OCI-LY1 (cell line): Measurements from ENCODE around the gene SOWAHD.

Source experiments
- H2AFZ ChIP-seq: fragments of 200-600 bp; sonication (generic), shearing (Covaris generic); 2 replicates; pipeline ENCODE4 v1.6.0; 2014; ENCODE audit warnings: antibody characterized with exemption, mild to moderate bottlenecking, low read length
- H3F3A ChIP-seq: fragments of 200-600 bp; sonication (generic), shearing (Covaris generic); 2 replicates; pipeline ENCODE4 v1.6.0; 2014; ENCODE audit warnings: mild to moderate bottlenecking, antibody characterized with exemption, low read length, moderate library complexity; ENCODE audit not compliant: insufficient read depth
- H3K27ac ChIP-seq: fragments of 200-600 bp; sonication (generic); 2 replicates; pipeline ENCODE4 v1.5.1; 2014; ENCODE audit warnings: low read length, mixed run types, mild to moderate bottlenecking, low read depth; ENCODE audit not compliant: poor library complexity, severe bottlenecking
- H3K27me3 ChIP-seq: fragments of 200-600 bp; sonication (generic); 2 replicates; pipeline ENCODE4 v1.6.0; 2014; ENCODE audit warnings: antibody characterized with exemption, mild to moderate bottlenecking, low read length, moderate library complexity; ENCODE audit not compliant: insufficient read depth
- H3K36me3 ChIP-seq: fragments of 200-600 bp; sonication (generic); 2 replicates; pipeline ENCODE4 v1.6.1; 2014; ENCODE audit warnings: mild to moderate bottlenecking, antibody characterized with exemption, low read length, moderate library complexity, mixed read lengths; ENCODE audit not compliant: insufficient read depth
- H3K4me1 ChIP-seq: fragments of 200-600 bp; sonication (generic); 2 replicates; pipeline ENCODE4 v1.5.1; 2014; ENCODE audit warnings: mild to moderate bottlenecking, low read length, moderate library complexity; ENCODE audit not compliant: insufficient read depth, severe bottlenecking
- H3K4me2 ChIP-seq: fragments of 200-600 bp; sonication (generic), shearing (Covaris generic); 2 replicates; pipeline ENCODE4 v1.6.1; 2014; ENCODE audit warnings: low read length
- H3K4me3 ChIP-seq: fragments of 200-600 bp; sonication (generic); 2 replicates; pipeline ENCODE4 v1.5.1; 2014; ENCODE audit warnings: low read length, low read depth, mild to moderate bottlenecking, mixed read lengths; ENCODE audit not compliant: poor library complexity, severe bottlenecking
- H3K79me2 ChIP-seq: fragments of 200-600 bp; shearing (Covaris generic); 2 replicates; pipeline ENCODE4 v1.6.1; 2016; ENCODE audit warnings: mixed run types, low read length, mixed read lengths; ENCODE audit not compliant: insufficient read depth
- H3K9ac ChIP-seq: fragments of 200-600 bp; sonication (generic), shearing (Covaris generic); 2 replicates; pipeline ENCODE4 v1.6.1; 2014; ENCODE audit warnings: mild to moderate bottlenecking, low read length, mixed read lengths
- H3K9me2 ChIP-seq: fragments of 200-600 bp; sonication (generic), shearing (Covaris generic); 2 replicates; pipeline ENCODE4 v1.6.1; 2014; ENCODE audit warnings: low read depth, mild to moderate bottlenecking, low read length, mixed read lengths
- H3K9me3 ChIP-seq: fragments of 200-600 bp; shearing (Covaris generic); 2 replicates; pipeline ENCODE4 v1.6.1; 2014; ENCODE audit warnings: low read length, mixed read lengths
- H4K20me1 ChIP-seq: fragments of 200-600 bp; sonication (generic), shearing (Covaris generic); 2 replicates; pipeline ENCODE4 v1.6.0; 2016; ENCODE audit warnings: mild to moderate bottlenecking, low read length; ENCODE audit not compliant: insufficient read depth
- EZH2 ChIP-seq: fragments of 200-600 bp; sonication (generic), shearing (Covaris generic); IDR thresholded peaks from 2 replicates; pipeline ENCODE4 v1.8.0; 2017; ENCODE audit warnings: borderline replicate concordance, mixed run types, mild to moderate bottlenecking, antibody characterized with exemption, low read length, moderate library complexity, mixed read lengths
- TF ChIP-seq, protein P1 (sequence below): fragments of 200-600 bp; sonication (generic), shearing (Covaris generic); IDR thresholded peaks from 2 replicates; pipeline ENCODE4 v1.5.1; 2017; ENCODE audit warnings: mild to moderate bottlenecking, antibody characterized with exemption, low read length, moderate library complexity, mixed read lengths

SOWAHD gene

DNA sequence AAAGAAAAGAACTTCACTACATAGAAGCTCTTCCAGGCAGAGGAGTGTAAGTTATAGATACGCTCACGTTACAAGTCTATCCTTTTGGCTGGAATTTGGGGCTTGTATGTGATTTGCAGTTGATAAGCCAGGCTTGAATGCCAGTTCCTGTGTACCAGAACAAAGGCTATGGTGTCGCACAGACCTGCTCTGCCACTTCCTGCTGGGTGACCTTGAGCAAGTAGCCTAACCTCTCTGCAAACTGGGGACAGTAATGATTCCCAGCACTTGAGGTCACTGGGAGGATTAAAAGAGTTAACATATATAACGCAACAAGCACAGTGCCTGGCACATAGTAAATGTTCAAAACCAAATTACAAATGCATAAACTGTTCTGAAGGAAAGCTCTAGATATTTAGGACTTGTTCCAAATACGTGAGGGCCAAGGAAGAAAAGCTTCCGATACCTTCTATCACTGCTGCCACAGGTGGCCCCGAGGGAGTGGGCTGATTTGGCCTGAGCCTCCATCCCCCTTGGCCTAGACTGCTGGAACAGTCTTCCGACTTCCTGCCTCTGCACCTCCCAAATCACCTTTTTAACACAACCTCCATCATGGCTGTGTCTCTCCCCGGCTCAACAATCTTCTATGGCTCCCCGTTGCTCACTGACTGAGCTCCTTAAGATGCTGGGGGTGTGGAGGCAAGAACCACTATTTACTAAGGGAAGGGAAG lies 1.3 kb upstream of the SOWAHD start:
- TF ChIP-seq, protein P1, sequence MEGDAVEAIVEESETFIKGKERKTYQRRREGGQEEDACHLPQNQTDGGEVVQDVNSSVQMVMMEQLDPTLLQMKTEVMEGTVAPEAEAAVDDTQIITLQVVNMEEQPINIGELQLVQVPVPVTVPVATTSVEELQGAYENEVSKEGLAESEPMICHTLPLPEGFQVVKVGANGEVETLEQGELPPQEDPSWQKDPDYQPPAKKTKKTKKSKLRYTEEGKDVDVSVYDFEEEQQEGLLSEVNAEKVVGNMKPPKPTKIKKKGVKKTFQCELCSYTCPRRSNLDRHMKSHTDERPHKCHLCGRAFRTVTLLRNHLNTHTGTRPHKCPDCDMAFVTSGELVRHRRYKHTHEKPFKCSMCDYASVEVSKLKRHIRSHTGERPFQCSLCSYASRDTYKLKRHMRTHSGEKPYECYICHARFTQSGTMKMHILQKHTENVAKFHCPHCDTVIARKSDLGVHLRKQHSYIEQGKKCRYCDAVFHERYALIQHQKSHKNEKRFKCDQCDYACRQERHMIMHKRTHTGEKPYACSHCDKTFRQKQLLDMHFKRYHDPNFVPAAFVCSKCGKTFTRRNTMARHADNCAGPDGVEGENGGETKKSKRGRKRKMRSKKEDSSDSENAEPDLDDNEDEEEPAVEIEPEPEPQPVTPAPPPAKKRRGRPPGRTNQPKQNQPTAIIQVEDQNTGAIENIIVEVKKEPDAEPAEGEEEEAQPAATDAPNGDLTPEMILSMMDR = no peak
- TF ChIP-seq EZH2 = no peak
- Histone ChIP-seq H3K79me2 (no peaks in the 10 kb centered on the region), H4K20me1 (no peaks in the 10 kb centered on the region), H3F3A (0 out of 2 replicates have a peak, but pooled peaks cover 6% of the 10 kb centered on the region), H3K4me2 (peak overlapping the region; percentile 84), H3K36me3 (no peaks in the 10 kb centered on the region), H3K4me3 (peak overlapping the region; percentile 74), H3K9ac (peak overlapping the region; percentile 70), H3K9me3 (no peaks in the 10 kb centered on the region), H3K27me3 (no peaks in the 10 kb centered on the region), H3K4me1 (peaks cover 70% of the 10 kb centered on the region), H3K9me2 (no peaks in the 10 kb centered on the region), H2AFZ (no peak overlapping the region), H3K27ac (peak overlapping the region; percentile 99)

DNA sequence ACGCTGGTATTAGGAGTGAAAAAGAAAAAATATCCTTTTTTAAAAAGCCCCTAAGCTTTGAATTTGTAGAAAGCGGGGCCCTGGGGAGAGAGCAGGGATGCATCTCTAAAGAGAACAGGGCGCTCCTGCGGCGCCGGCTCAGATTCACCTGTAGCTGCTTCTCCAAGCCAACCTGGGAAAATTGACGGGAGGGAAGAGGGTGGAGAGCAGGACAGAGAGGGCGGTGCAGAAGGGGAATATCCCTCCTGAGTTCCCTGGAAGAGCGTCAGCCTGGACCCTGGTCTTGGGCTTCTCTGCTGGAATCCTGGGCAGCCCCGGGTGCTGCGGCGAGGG lies 776 bp upstream of the SOWAHD start:
- no peaks in the 10 kb centered on the region for H3K36me3 ChIP-seq
- H3K79me2 ChIP-seq = no peaks in the 10 kb centered on the region
- no peaks in the 10 kb centered on the region for H4K20me1 ChIP-seq
- H3K4me3 ChIP-seq = peak overlapping the region; percentile 74
- H3K27ac ChIP-seq = peak overlapping the region; percentile 99
- peak overlapping the region; percentile 70 for H3K9ac ChIP-seq
- no peaks in the 10 kb centered on the region for H3K9me3 ChIP-seq
- peaks cover 72% of the 10 kb centered on the region for H3K4me1 ChIP-seq
- H3F3A ChIP-seq = 0 out of 2 replicates have a peak, but pooled peaks cover 6% of the 10 kb centered on the region
- H3K27me3 ChIP-seq = no peaks in the 10 kb centered on the region
- H3K9me2 ChIP-seq = no peaks in the 10 kb centered on the region
- TF ChIP-seq EZH2 = no peak
- TF ChIP-seq, protein P1 = no peak
- peak overlapping the region; percentile 84 for H3K4me2 ChIP-seq
- H2AFZ ChIP-seq = no peak overlapping the region

DNA sequence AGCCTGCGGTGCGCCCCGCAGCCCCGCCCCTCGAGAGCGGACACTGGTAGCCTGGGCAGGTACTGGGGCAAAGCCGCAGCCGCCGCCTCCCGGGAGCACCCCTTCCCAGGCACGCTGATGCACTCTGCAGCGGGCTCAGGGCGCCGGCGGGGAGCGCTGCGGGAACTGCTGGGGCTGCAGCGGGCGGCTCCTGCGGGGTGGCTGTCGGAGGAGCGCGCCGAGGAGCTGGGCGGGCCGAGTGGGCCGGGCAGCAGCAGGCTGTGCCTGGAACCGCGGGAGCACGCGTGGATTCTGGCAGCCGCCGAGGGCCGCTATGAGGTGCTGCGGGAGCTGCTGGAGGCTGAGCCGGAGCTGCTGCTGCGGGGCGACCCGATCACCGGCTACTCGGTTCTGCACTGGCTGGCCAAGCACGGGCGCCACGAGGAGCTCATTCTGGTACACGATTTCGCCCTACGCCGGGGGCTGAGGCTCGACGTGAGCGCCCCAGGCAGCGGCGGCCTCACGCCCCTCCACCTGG lies 401 bp downstream of the SOWAHD start:
- Histone ChIP-seq H3K4me2 (peak overlapping the region; percentile 84), H3K4me3 (peak overlapping the region; percentile 74), H3K9me2 (no peaks in the 10 kb centered on the region), H3K27me3 (no peaks in the 10 kb centered on the region), H3K4me1 (peaks cover 80% of the 10 kb centered on the region), H3K27ac (peak overlapping the region; percentile 99), H3K9me3 (no peaks in the 10 kb centered on the region), H3K36me3 (no peaks in the 10 kb centered on the region), H2AFZ (no peak overlapping the region), H3K79me2 (no peaks in the 10 kb centered on the region), H3F3A (0 out of 2 replicates have a peak, but pooled peaks cover 6% of the 10 kb centered on the region), H3K9ac (peak overlapping the region; percentile 70), H4K20me1 (no peaks in the 10 kb centered on the region)
- TF ChIP-seq EZH2 = no peak
- TF ChIP-seq, protein P1 = no peak
